Hair follicle dermal papilla cell (primary cell): ENCODE measurements around the gene TMEM115. TPM values are rescaled to one million over a fixed set of nuclear protein-coding genes. Genes with fewer than 3 reads are reported as not detected.

ENCODE experiments used
- total RNA-seq: library from RNA; depleted of rRNA; stranded (reverse); fragments of >200 nt; gene quantifications from 2 replicates; pipeline ENCODE4 v1.2.3, GENCODE V29; 2012

Gene TMEM115, protein sequence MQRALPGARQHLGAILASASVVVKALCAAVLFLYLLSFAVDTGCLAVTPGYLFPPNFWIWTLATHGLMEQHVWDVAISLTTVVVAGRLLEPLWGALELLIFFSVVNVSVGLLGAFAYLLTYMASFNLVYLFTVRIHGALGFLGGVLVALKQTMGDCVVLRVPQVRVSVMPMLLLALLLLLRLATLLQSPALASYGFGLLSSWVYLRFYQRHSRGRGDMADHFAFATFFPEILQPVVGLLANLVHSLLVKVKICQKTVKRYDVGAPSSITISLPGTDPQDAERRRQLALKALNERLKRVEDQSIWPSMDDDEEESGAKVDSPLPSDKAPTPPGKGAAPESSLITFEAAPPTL
- total RNA-seq = 70.3 and 75.8 TPM in 2 replicates

DNA sequence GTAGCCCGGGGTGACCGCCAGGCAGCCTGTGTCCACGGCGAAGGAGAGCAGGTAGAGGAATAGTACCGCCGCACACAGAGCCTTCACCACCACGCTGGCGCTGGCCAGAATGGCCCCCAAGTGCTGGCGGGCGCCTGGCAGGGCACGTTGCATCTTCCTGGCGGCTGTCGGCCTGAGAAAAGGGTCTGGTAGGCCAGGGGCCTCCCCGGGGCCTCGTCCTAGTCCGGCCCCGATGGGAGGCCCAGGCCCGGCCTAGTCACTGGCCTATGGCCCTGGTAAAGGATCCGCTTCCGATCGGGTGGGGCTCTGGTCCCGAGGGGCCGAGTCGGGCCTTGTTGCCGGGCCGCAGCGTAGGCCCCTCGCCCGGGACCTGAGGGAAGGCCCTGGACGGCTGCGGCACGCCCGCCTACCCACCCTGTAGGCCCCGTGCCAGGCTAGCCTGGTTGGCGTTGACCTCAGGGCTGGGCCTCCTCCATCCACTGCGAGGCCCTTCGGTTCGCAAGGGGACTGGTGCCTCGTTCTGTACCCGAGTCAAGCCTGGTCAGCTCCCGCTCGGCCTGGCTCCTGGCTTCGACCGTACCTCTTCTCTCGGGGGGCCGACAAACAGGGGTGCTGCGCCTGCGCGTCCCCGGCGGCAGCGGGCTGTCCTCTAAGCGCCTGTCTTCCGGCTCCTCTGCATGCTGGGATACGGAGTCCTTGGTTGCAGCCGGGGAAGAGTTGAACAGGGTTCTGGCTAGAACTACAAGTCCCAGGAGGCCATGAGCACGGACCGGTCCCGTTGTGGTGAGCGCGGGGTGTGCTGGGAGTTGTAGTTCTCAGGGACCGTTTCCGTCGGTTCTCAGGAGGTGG lies at the start of gene TMEM115:
Gene TMEM115 (minus strand): TSS at position 611 of the 849 bp plus-strand sequence. CDS start 458 bp downstream, at position 153.

DNA sequence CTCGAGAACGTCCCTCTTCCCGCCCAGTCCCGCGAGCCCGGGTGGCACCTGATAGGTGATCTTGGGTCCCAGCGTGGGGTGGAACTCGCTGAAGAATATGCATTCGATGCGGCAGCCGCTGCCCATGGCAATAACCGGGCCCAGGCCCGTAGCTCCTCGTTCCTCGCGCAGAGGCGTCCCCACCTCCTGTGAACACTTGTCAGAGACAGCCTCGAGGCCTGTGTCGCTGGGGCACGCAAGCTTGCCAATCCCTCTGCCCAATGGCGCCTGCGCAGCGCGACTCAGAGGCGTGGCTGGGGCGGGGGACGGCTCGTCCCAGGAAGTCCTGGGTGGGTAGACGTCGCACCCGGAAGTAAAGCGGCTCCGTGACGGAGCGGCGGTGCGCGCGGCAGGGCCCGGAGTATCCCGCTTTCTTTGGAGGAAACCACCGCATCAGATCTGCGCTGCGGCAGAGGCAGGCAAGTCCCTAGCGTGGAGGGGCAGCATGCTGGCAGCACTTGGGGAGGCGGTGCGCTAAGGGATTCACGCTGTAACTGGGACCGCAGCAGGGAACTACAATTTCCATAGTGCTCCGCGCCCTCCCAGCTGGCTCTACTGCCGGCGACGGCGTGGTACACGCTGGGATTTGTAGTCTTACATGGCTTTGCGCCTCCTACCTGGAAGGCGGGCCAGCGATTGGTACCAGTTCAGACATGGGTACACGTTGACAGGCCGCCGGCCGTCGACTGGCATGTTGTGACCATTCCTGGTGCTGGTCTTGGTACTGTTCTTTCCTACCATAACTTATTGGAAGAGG lies 8.6 kb downstream of the TMEM115 start, which contains the start of the genes CYB561D2 and NPRL2:
Gene CYB561D2 (plus strand): TSS at position 336 of the 796 bp plus-strand sequence. CDS start 572 bp downstream, outside the sequence.
Gene NPRL2 (minus strand): TSS at position 249 of the 796 bp plus-strand sequence. CDS start 123 bp downstream, at position 126.

DNA sequence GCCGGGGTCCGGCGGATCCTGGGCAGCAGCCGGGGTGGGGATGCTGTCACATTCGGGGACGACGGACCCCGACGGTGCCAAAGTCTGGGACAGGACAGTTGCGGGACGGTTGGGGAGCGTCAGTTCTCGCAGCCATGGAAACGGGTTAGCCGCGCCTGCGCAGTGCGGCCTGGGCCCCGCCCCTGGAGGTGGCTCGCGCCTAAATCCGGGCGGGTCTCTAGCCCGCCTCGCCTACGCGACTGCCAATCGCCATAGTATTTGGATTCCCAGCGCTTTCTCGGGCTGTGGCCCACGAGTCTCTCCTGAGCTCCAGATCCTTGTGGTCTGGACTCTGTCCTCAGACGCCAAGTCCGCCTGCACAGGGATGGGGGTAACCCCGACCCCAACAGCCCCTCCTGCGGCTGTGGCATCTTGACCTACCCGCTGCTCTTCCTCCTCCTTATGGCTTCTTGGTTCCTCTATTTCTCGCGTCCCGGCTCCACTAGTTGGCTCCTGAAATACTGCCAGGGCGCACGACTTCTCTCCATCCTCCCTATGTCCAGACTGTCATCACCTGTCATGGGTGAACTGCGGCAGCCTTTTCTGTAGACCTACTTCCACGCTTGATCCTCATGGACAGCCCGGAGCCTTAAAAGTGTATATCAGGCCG lies 13.6 kb downstream of the TMEM115 start, which contains the start of gene ZMYND10:
Gene ZMYND10 (minus strand): TSS at position 147 of the 649 bp plus-strand sequence. CDS start 153 bp downstream, outside the sequence.

DNA sequence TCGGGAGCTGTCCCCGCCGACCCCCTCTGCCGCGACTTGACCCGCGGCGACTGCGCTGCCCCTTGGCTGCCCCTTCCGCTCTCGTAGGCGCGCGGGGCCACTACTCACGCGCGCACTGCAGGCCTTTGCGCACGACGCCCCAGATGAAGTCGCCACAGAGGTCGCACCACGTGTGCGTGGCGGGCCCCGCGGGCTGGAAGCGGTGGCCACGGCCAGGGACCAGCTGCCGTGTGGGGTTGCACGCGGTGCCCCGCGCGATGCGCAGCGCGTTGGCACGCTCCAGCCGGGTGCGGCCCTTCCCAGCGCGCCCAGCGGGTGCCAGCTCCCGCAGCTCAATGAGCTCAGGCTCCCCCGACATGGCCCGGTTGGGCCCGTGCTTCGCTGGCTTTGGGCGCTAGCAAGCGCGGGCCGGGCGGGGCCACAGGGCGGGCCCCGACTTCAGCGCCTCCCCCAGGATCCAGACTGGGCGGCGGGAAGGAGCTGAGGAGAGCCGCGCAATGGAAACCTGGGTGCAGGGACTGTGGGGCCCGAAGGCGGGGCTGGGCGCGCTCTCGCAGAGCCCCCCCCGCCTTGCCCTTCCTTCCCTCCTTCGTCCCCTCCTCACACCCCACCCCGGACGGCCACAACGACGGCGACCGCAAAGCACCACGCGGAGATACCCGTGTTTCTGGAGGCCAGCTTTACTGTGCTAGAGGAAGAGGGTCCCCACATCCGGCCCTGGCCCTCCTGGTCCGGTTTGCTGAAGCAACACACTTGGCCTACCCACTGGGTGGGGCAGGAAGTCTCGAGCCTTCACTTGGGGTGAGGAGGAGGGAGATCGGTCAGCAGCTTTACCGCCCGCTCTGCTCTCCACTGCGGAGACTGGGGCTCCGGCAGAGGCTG lies 18.6 kb downstream of the TMEM115 start, which contains the start of gene RASSF1:
Gene RASSF1 (minus strand): TSS at position 389 of the 882 bp plus-strand sequence. CDS start 31 bp downstream, at position 358.

DNA sequence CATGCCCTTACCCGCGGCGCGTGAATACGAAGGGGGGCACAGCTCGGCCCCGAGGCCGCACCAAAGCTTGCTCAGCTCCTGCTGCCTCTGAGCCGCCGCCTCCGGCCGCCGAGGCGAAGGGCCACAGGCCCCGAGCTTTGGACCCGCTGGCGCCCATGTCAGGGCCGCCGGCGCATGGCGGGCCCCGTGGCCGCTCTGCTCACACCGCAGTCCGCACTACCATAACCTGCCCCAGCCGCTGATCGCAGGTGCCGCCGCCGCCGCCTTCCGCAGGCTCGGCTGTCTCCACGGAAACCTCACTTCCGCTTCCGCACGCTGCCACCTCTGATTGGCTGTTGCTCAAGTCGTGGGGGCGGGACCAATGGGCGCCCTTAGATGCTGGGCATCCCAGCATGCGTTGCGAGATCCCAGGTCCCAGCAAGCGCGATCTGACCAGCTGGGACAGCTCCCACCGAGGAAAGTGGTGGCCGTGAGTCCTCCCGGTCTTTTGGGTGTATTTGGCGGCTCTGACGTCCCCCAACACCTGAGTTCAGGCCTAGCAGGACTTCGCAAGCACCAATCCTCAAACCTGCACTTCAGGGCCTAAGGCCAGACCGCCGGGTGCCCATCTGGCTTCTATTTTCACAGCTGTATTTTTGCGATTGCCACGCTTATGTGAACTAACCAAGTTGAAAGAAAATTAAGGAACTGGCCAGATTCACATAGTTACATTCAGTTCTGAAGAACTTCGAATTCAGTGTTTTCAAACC lies 31.2 kb downstream of the TMEM115 start, which contains the start of gene TUSC2:
Gene TUSC2 (minus strand): TSS at position 281 of the 749 bp plus-strand sequence. CDS start 124 bp downstream, at position 157.

DNA sequence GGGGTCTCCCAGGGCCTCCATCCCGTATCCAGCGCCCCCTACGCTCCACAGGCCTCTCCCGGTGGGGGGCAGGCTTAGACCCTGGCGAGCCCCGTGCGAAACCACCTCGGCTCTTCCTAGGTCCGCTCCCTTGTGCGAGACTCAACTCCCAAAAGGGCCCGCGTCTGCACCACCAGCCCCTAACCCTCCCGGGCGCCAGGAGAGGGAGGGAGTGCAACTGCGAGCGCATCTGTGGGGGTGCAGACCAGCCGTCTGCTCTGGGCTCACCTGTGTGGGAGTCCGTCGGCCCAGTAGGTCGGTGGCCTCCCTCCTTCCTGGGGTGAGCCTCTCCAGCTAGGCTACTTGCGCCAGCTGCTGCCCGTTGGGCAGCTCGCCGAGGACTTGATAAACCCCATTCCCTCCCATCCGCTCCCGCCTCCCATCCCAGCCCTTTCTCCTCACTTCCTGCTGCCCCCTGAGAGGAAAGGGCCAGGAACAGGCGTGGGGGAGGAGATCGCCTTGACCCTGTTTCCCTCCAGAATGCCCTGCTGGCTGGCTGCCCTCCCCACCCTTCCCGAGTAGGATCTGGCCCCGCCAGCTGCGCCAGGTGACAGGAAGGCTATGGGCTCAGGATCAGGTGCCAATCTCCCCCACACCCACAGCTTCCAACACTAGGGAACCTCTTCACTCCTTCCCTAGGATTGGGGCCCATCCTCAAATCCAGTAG lies 36.8 kb downstream of the TMEM115 start, which contains the start of gene HYAL2:
Gene HYAL2 (minus strand): TSS at position 360 of the 706 bp plus-strand sequence. CDS start 2,256 bp downstream, outside the sequence.

Other genes with a start within 250 kb of the TMEM115 start
- gene SEMA3F, start 204.2 kb downstream of the TMEM115 start, total RNA-seq = 3.6 and 4.5 TPM in 2 replicates
- gene GNAT1, start 167.9 kb downstream of the TMEM115 start, total RNA-seq = not detected in 2 replicates
- not detected in 2 replicates for gene SLC38A3, start 154.2 kb downstream of the TMEM115 start, total RNA-seq
- 387 and 426 TPM in 2 replicates for gene GNAI2, start 123.3 kb downstream of the TMEM115 start, total RNA-seq
- 2.4 and 4.6 TPM in 2 replicates for gene SEMA3B, start 90.4 kb downstream of the TMEM115 start, total RNA-seq
- gene LSMEM2, start 80.4 kb downstream of the TMEM115 start, total RNA-seq = not detected in 2 replicates
- gene IFRD2, start 67.1 kb downstream of the TMEM115 start, total RNA-seq = 48.2 and 49.1 TPM in 2 replicates
- gene HYAL3, start 60.1 kb downstream of the TMEM115 start, total RNA-seq = 2.1 and 3.8 TPM in 2 replicates
- 7.6 and 9.4 TPM in 2 replicates for gene NAA80, start 60.1 kb downstream of the TMEM115 start, total RNA-seq
- gene HYAL1, start 55.9 kb downstream of the TMEM115 start, total RNA-seq = 0.49 and 0.65 TPM in 2 replicates
- gene HYAL2, start 36.8 kb downstream of the TMEM115 start, total RNA-seq = 35.0 and 37.5 TPM in 2 replicates
- gene TUSC2, start 31.3 kb downstream of the TMEM115 start, total RNA-seq = 13.8 and 15.9 TPM in 2 replicates
- 30.8 and 37.2 TPM in 2 replicates for gene RASSF1, start 18.7 kb downstream of the TMEM115 start, total RNA-seq
- gene ZMYND10, start 13.8 kb downstream of the TMEM115 start, total RNA-seq = 0.65 and 2.1 TPM in 2 replicates
- 19.1 TPM in 2 replicates for gene NPRL2, start 8.7 kb downstream of the TMEM115 start, total RNA-seq
- 19.1 and 21.9 TPM in 2 replicates for gene CYB561D2, start 8.7 kb downstream of the TMEM115 start, total RNA-seq
- 0.12 TPM in 1 of 2 replicates, not detected in the other for gene CACNA2D2, start 144.1 kb upstream of the TMEM115 start, total RNA-seq
- gene C3orf18, start 208.2 kb upstream of the TMEM115 start, total RNA-seq = 28.6 and 35.6 TPM in 2 replicates
- gene HEMK1, start 210.0 kb upstream of the TMEM115 start, total RNA-seq = 13.3 and 16.6 TPM in 2 replicates